GF-D8 (cell line): ENCODE data around the gene IL1F10.

Experiments
- DNase-seq: peaks from one replicate; lab custom pipeline; 2025; lab: John Stamatoyannopoulos, UW

IL1F10 gene

DNA sequence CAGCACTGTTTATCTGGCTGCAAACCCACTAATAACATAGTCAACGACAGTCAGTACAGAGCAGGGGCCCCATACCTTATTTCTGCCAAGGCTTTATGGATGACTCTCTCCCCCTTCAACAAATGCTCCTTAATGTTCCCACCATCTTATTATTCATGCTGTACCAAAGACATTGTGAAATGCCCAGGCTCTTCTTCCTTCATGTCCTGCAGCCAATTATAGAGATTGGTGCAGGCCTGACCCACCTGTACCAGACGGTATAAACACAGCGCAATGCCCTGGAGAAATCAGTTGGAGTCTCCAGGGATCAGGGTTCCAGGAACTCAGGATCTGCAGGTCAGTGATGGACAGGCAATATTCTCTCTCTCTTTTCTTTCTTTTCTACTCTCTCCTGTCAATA lies at the start of gene IL1F10:
Gene IL1F10, plus strand, starts transcription at position 290 of the 400 bp plus-strand sequence. CDS start 4,769 bp downstream, outside the sequence.
- no peak for DNase-seq

DNA sequence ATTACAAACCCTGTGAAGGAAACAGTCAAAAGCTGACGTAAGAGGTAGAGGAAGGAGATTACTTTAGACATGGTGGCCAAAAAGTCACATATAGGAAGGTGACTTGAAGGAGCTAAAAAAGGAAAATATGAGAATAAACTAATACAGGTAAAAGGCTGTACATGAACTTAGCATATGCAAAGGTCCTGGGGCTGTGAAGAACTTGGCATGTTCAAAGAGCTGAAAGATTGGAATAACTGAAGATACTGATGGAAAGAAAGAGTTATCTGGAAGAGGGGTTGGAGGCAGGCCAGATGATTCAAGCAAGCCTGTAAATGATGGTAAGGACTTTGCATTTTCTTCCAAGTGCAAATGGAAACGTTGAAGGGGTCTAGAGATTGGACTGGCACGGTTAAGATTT lies 49.3 kb upstream of the IL1F10 start:
- no peak for DNase-seq

DNA sequence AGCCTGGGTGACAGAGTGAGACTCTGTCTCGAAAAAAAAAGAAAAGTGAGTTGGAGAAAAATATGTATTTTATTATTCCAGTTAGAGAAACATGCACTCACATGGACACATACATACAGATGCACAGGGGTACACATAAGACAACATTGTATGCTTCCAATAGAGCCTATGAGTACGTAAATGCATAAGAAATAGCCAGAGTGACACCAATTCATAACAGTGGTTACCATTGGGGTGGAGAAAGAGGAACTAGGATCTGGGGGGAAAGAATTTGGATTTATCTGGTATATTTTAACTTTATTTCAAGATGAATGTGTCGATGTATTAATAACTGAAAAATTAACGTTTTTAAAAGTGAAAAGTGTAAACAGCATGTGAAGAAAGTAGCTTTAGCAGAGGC lies 46.5 kb upstream of the IL1F10 start:
- no peak for DNase-seq

GRCh38 chr2:113024764-113025163 lies 43.0 kb upstream of the IL1F10 start:
- DNase-seq: no peak

DNA sequence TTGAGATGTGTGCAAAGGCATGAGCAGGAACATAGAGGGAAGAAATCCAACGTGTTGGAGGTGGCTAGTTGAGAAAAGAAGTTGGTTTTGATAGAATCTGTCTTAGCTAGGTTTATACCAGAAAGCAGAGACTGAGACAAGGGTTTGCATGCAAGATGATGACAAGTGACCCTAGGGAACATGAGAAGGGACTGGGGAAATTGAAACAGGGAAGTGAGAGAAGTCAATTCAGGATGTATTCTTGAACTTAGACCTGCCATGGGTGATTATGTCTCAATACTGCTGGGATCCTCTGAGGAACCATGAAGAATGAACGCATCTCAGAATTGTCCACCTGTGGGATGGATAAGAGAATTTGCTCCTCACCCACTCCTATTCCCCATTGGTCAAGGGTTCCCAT lies 42.0 kb upstream of the IL1F10 start:
- no peak for DNase-seq

DNA sequence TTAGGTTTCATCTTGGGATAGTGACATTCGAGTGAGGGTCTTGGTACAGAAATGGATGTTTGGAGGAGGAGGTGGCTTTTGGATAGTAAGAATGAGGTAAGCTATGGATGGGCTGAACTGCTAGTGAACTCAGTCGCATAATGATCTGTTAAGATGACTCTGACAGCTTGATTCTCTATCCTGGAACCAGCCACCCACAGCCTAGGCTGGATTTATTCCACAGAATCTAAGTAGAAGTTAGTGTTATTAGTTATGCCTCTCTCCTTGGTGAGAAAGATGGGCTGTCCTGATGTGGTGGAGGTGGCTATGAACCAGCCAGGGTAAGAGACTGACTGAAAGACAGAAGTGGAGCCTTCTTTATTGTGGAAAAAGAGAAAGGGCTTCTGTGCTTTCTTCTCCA lies 40.1 kb upstream of the IL1F10 start:
- no peak for DNase-seq

DNA sequence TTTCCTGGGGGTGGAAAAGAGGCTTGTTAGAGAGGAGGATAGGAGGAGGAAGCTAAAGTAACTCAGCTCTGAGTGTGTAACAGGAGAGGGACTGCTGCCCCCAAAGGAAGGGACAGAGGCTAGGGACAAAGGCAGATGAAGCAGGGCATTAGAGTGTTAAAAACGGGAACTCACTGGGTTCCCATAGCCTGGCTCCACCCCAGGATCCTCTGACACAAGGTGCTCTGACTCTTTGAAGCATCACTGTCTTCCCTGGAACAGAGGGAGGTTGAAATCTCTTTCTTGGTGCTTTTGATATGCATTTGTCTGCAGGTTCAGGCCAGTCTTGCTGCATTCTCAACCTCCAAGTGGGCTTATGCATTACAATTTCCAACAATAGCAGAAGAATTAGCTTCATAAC lies 39.7 kb upstream of the IL1F10 start:
- no peak for DNase-seq

DNA sequence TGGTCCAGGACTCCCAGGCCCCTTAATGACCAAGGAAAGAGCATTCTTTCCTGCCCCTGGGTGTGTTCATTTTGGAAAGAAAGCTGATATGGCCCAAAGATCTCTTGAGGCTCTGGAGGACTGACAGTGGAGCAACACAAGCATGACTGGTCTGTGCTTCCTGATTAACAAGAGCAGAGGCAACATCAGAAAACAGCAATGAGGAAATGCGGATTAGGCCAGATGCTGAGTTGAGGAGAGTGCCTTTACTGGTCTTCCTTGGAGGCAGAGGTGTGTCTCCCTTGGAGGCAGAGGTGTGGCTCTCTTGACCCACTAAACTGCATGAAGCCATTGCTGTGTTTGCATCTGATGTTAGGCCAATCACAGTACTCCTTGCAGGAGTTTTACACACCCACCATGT lies 35.0 kb upstream of the IL1F10 start:
- DNase-seq: no peak

- DNase-seq: no peak
Measured at GRCh38 chr2:113034016-113034415, 33.8 kb upstream of the IL1F10 start.

- DNase-seq: no peak
Measured at GRCh38 chr2:113036763-113037162, 31.0 kb upstream of the IL1F10 start.

DNA sequence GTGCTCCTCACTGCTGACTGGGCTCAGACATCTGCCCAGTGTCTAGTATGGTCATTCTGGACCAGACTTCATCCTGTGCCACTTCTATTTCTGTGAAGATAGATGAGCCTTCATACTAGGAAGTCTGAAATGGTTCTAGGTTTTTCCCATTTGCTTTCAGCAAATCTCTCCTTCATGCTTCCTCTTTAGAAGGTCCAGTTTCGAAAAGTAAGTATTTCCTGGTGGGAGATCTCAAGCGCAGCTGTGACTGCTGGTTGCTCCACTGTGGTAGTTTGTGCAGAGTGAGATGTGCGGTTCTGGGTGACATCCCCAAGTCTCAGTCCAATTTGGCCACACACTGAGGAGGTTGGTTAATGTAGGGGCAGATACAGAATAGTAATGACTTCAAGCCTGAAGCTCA lies 29.5 kb upstream of the IL1F10 start:
- DNase-seq: no peak

GRCh38 chr2:113039158-113039557 lies 28.6 kb upstream of the IL1F10 start:
- no peak for DNase-seq

DNA sequence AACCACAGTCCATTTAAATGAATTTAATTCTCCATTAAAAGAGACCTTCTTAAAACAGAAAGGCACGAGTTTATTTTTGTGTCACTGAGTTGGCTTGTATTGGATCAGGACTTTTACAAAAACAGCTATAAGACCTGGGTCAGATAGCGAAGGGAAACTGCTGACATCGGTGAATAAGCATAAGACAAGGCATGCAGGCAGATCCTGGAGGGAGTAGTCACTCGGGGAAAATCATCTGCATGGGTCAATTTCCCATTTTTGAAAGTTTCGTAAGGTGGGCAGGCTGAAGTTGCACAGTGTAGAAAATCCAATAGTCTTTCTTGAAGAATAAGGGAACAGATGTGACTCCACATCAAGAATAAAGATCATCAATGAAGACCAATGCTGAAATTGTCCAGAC lies 28.1 kb upstream of the IL1F10 start:
- no peak for DNase-seq

- DNase-seq: no peak
Measured at GRCh38 chr2:113041871-113042270, 25.9 kb upstream of the IL1F10 start.

DNA sequence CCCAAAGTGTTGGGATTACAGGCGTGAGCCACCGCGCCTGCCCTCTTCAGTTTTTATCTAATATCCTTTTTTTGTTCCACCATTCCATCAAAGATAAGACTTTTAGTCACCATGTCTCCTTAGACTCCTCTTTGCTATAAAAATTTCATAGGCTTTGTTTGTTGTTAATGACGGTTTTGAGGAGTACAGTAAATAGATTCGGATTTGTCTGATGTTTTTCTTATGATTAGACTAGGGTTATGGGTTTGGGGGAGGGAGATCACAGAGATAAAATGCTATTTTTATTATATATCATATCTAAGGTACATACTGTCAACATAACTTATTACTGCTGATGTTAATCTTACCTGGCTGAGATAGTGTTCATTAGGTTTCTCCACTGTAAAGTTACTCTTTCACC lies 21.3 kb upstream of the IL1F10 start:
- DNase-seq: no peak

DNA sequence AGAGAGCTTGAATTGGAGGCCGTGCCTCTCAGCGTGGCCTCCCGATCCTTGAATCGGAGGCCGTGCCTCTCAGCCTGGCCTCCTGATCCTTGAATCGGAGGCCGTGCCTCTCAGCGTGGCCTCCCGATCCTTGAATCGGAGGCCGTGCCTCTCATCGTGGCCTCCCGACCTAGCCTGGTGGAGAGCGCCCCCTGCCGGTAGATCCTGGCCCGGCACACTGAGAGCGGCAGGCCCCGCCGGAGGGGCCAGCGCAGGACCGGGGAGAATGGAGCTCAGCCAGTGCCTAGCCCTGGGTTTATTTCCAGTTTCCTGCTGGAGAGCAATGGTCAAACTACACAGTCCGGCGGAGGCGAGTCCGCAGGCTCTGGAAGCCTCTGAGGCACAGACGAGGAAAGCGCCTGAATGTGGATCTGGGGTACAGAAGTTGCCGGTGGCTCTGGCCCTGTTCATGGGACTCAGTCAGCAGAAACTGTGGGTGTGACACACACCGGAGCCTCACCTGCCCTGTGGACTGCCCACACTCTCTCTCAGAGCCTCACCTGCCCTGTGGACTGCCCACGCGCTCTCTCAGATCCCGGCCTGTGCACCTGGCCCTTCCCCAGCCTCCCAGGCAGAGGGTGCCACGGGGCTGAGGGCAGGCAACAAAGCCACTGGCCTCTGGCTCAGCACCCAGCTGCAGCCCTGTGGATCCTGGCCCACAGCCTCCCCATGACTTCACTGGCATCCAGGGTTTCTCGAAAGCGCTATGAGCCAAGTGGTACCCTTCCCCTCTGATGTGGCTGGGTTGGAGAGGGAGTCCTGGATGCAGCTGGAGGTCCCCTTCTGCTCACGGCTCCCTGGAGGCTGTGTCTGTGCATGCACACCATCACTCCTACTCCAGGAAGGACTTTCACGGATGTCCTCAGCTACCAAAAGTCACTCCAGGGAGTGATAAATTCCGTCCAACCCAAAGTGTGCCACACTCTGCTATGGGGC lies 16.6 kb upstream of the IL1F10 start:
- no peak for DNase-seq

GRCh38 chr2:113052396-113052917 lies 15.3 kb upstream of the IL1F10 start, which contains the start of gene IL36B:
IL36B (minus strand) TSS chr2:113052867.
- DNase-seq: no peak

GRCh38 chr2:113053666-113054065 lies 14.1 kb upstream of the IL1F10 start:
- DNase-seq: no peak

- DNase-seq: no peak
Measured at GRCh38 chr2:113054066-113054465, 13.7 kb upstream of the IL1F10 start.

GRCh38 chr2:113056521-113056920 lies 11.2 kb upstream of the IL1F10 start:
- no peak for DNase-seq

DNA sequence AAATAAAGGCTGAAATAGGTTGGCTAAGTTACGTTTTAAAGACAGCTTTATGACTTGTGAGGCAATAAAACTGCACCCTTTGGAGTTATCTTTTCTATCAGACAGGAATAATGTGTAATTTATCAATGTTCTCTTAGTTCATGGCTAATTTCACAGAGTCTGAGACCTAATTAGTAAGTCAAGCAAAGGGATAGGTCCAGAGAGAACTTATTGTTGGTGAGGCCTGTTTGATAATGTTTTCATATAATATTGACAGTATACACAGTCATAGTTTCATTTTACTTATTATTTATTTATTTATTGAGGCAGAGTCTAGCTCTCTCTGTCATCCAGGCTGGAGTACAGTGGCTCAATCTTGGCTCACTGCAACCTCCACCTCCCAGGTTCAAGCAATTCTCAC lies 10.7 kb upstream of the IL1F10 start:
- DNase-seq: no peak

DNA sequence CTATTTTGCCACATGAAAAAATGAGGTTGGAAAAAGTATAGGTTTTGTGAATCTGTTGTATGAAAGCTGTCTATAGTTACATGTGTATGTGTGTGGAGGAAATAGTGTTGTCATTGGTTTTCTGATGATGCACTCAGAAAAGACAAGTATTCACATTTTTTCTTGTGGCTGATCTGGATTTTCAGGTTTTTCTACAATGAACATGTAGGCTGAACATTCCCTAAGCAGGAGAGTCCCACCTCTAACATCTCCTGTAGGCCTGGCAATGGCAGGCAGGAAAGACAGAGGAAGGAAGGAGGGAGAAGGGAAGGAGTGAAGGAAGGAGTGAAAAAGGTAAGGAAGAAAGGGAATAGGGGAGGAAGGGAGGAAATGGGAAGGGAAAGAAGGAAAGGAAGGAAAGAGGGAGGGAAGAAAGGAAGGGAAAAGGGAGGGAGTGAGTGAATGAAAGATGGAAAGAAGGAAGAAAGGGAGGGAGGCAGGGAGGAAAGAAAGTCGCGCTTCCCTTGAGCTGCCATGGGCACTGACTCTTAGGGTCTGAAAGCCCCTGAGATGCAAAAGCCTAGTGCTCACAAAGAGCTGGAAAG lies 9.3 kb upstream of the IL1F10 start:
- DNase-seq: no peak
